HG03565 (cell line): ENCODE results near the gene GPR108.
"Not testable (repeated sequence)": the region's sequence is repeated elsewhere in the genome, so short reads cannot be mapped to it uniquely, and the experiment has no call there.

ENCODE experiments used
- ATAC-seq: cut with Tn5 transposase; IDR thresholded peaks from one replicate; pipeline ENCODE4 v1.9.1; 2021; ENCODE audit warnings: mild to moderate bottlenecking, moderate library complexity; ENCODE audit not compliant: unreplicated experiment

The GPR108 gene

GRCh38 chr19:6721138-6721474, 16.3 kb downstream of the GPR108 start:
- ATAC-seq = no peak

- ATAC-seq = no peak
Observed at GRCh38 chr19:6720369-6721137, 16.8 kb downstream of the GPR108 start, which contains the start of gene C3. TSS of gene C3 (minus strand) at chr19:6720650. CDS start at chr19:6720589, 61 bp downstream.

- ATAC-seq = no peak
Observed at GRCh38 chr19:6719992-6720368, 17.4 kb downstream of the GPR108 start.

- ATAC-seq = no peak
Observed at GRCh38 chr19:6719540-6719861, 17.9 kb downstream of the GPR108 start.

- ATAC-seq = no peak
Observed at GRCh38 chr19:6718741-6719539, 18.4 kb downstream of the GPR108 start.

GRCh38 chr19:6718111-6718740, 19.2 kb downstream of the GPR108 start:
- ATAC-seq = no peak

GRCh38 chr19:6717441-6717971, 19.9 kb downstream of the GPR108 start:
- ATAC-seq = no peak

- ATAC-seq = no peak
Observed at GRCh38 chr19:6717036-6717435, 20.3 kb downstream of the GPR108 start.

GRCh38 chr19:6716610-6716970, 20.8 kb downstream of the GPR108 start:
- no peak for ATAC-seq

- no peak for ATAC-seq
Observed at GRCh38 chr19:6714749-6715555, 22.4 kb downstream of the GPR108 start.

GRCh38 chr19:6713773-6714692, 23.3 kb downstream of the GPR108 start:
- ATAC-seq = no peak

GRCh38 chr19:6712692-6713670, 24.4 kb downstream of the GPR108 start:
- no peak for ATAC-seq

- no peak for ATAC-seq
Observed at GRCh38 chr19:6712231-6712630, 25.1 kb downstream of the GPR108 start.

- ATAC-seq = no peak
Observed at GRCh38 chr19:6711605-6712004, 25.8 kb downstream of the GPR108 start.

- ATAC-seq = no peak
Observed at GRCh38 chr19:6711078-6711361, 26.4 kb downstream of the GPR108 start.

GRCh38 chr19:6710273-6711077, 26.9 kb downstream of the GPR108 start:
- no peak for ATAC-seq

GRCh38 chr19:6709549-6709948, 27.8 kb downstream of the GPR108 start:
- no peak for ATAC-seq

GRCh38 chr19:6708913-6709312, 28.5 kb downstream of the GPR108 start:
- not testable (repeated sequence) for ATAC-seq
